LNCaP clone FGC (cell line): ENCODE results near the gene PGP.

ENCODE experiments used
- DNase-seq: peaks from one replicate; pipeline ENCODE4 v3.0.0-alpha.2; 2011; ENCODE audit warnings: low read depth
- H3K4me3 ChIP-seq: 2 replicates; pipeline ENCODE4 v1.5.1; 2011; ENCODE audit warnings: mild to moderate bottlenecking, low read depth, low read length, control low read depth
- CTCF ChIP-seq: IDR thresholded peaks from 2 replicates; pipeline ENCODE4 v1.5.1; 2012; ENCODE audit warnings: mild to moderate bottlenecking; ENCODE audit not compliant: control insufficient read depth, insufficient read depth; ENCODE audit errors: extremely low read depth

Gene PGP

GRCh38 chr16:2180461-2180860 lies 34.2 kb downstream of the PGP start:
- no peak for DNase-seq
- TF ChIP-seq CTCF, result no peak
- H3K4me3 ChIP-seq, result no peak overlapping the region

GRCh38 chr16:2179576-2179975 lies 35.1 kb downstream of the PGP start:
- no peak for TF ChIP-seq CTCF
- H3K4me3 ChIP-seq, result no peak overlapping the region
- no peak for DNase-seq

- no peak for DNase-seq
- no peak for TF ChIP-seq CTCF
- H3K4me3 ChIP-seq, result no peak overlapping the region
These were observed 35.5 kb downstream of the PGP start for GRCh38 chr16:2179107-2179501.

GRCh38 chr16:2178321-2179106 lies 36.1 kb downstream of the PGP start:
- no peak overlapping the region for H3K4me3 ChIP-seq
- no peak for DNase-seq
- TF ChIP-seq CTCF, result no peak

- no peak overlapping the region for H3K4me3 ChIP-seq
- TF ChIP-seq CTCF, result no peak
- DNase-seq, result no peak
These were observed 37.1 kb downstream of the PGP start for GRCh38 chr16:2177561-2177960.

GRCh38 chr16:2177101-2177500 lies 37.5 kb downstream of the PGP start:
- no peak for TF ChIP-seq CTCF
- DNase-seq, result no peak
- H3K4me3 ChIP-seq, result no peak overlapping the region

GRCh38 chr16:2176047-2176446 lies 38.6 kb downstream of the PGP start:
- no peak overlapping the region for H3K4me3 ChIP-seq
- DNase-seq, result no peak
- TF ChIP-seq CTCF, result no peak
